HCT116 (cell line): ENCODE results near the gene POM121L12.

Source experiments
- CBX3 ChIP-seq: IDR thresholded peaks from 2 replicates; pipeline ENCODE4 v1.6.1; 2012; ENCODE audit warnings: low read depth
- POLR2A ChIP-seq: IDR thresholded peaks from 2 replicates; pipeline ENCODE4 v1.7.0; 2011; ENCODE audit warnings: borderline replicate concordance; ENCODE audit not compliant: insufficient read depth, insufficient read length; ENCODE audit errors: extremely low read depth
- POLR2AphosphoS5 ChIP-seq: IDR thresholded peaks from 2 replicates; pipeline ENCODE4 v1.6.1; 2011; ENCODE audit warnings: mild to moderate bottlenecking, low read depth, low read length, moderate library complexity
- SIN3A ChIP-seq: IDR thresholded peaks from 2 replicates; pipeline ENCODE4 v1.6.1; 2012; ENCODE audit warnings: low read depth
- SP1 ChIP-seq: IDR thresholded peaks from 2 replicates; pipeline ENCODE4 v1.6.1; 2012; ENCODE audit warnings: low read depth
- TF ChIP-seq, protein P1 (sequence below): IDR thresholded peaks from 2 replicates; pipeline ENCODE4 v1.6.1; 2012
- TF ChIP-seq, protein P2 (sequence below), 3 experiments: fragments of 200-600 bp in 1 of 3; sonication (generic) in 1 of 3; IDR thresholded peaks in 2 of 3; conservative IDR thresholded peaks in 1 of 3; 2 replicates each; pipeline ENCODE4 v1.5.1; 2012 to 2017; ENCODE audit warnings: low read depth in 2 of 3, low read length in 2 of 3, antibody characterized with exemption in 1 of 3, borderline replicate concordance in 1 of 3, control low read depth in 1 of 3, mild to moderate bottlenecking in 1 of 3, mixed read lengths in 1 of 3, mixed run types in 1 of 3, moderate library complexity in 1 of 3; ENCODE audit not compliant: insufficient read depth in 1 of 3

DNA sequence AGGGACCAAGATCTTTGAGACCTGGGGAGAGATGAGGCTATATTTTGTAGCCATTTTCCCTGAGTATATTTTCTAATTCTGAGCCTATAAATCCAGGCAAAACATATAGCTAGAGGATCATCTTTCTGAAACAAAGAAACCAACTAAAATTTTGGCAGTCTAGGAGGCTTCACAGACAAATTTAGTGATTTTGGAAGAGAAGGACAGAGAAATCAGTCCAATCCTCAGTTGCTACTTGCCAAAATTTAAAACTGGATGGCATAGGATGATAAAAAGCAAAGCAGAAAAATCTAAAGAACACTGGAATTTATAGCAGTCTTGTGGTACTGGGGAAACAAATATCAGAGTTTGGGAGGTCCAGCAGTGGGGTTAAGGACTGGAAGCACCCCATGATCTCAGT lies 43.4 kb upstream of the POM121L12 start:
- TF ChIP-seq, protein P1, sequence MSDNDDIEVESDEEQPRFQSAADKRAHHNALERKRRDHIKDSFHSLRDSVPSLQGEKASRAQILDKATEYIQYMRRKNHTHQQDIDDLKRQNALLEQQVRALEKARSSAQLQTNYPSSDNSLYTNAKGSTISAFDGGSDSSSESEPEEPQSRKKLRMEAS = no peak
- TF ChIP-seq, protein P2, sequence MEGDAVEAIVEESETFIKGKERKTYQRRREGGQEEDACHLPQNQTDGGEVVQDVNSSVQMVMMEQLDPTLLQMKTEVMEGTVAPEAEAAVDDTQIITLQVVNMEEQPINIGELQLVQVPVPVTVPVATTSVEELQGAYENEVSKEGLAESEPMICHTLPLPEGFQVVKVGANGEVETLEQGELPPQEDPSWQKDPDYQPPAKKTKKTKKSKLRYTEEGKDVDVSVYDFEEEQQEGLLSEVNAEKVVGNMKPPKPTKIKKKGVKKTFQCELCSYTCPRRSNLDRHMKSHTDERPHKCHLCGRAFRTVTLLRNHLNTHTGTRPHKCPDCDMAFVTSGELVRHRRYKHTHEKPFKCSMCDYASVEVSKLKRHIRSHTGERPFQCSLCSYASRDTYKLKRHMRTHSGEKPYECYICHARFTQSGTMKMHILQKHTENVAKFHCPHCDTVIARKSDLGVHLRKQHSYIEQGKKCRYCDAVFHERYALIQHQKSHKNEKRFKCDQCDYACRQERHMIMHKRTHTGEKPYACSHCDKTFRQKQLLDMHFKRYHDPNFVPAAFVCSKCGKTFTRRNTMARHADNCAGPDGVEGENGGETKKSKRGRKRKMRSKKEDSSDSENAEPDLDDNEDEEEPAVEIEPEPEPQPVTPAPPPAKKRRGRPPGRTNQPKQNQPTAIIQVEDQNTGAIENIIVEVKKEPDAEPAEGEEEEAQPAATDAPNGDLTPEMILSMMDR (IDR thresholded peaks at IDR 0.05 in 2 of 3, conservative IDR thresholded peaks at IDR 0.05 in 1 of 3; ENCODE audit: borderline replicate concordance in 1 of 3, insufficient read depth in 1 of 3, low read depth in 2 of 3, low read length in 2 of 3) = no peak
- TF ChIP-seq CBX3 (no peak), POLR2A (no peak), SP1 (no peak), POLR2AphosphoS5 (no peak), SIN3A (no peak)
